HEK293T (cell line): ENCODE data around the gene TNIP2.

Experiments used
- BHLHE40 ChIP-seq: fragments of 450-650 bp; IDR thresholded peaks from 2 replicates; pipeline ENCODE4 v1.6.1; 2016; ENCODE audit warnings: mild to moderate bottlenecking, moderate library complexity, borderline replicate concordance
- CTBP1 ChIP-seq: fragments of 450-650 bp; IDR thresholded peaks from 2 replicates; pipeline ENCODE4 v1.6.1; 2016; ENCODE audit warnings: borderline replicate concordance

GRCh38 chr4:2796849-2797544 lies 40.9 kb upstream of the TNIP2 start:
- TF ChIP-seq CTBP1 (no peak), BHLHE40 (no peak)
